Mesothelial cell of epicardium (in vitro differentiated cells): ENCODE results near the gene MMP21. TPM values are rescaled to one million over a fixed set of nuclear protein-coding genes. Genes with fewer than 3 reads are reported as not detected.

Experiments
- DNase-seq, 2 experiments: peaks; one replicate each; pipeline ENCODE4 v3.0.0; 2021; ENCODE audit warnings: low spot score in 2 of 2; ENCODE audit not compliant: unreplicated experiment in 2 of 2
- H3K27ac Mint-ChIP-seq: 2 replicates; pipeline ENCODE4 v1.8.0; 2021; ENCODE audit warnings: mixed read lengths
- H3K27me3 Mint-ChIP-seq: 2 replicates; pipeline ENCODE4 v1.8.0; 2021; ENCODE audit warnings: low read depth, mixed read lengths
- H3K36me3 Mint-ChIP-seq: 2 replicates; pipeline ENCODE4 v1.8.0; 2021; ENCODE audit warnings: mixed read lengths
- H3K4me1 Mint-ChIP-seq: 2 replicates; pipeline ENCODE4 v1.8.0; 2021; ENCODE audit warnings: mixed read lengths
- H3K4me3 Mint-ChIP-seq: 2 replicates; pipeline ENCODE4 v1.8.0; 2021; ENCODE audit warnings: mild to moderate bottlenecking, moderate library complexity, mixed read lengths
- H3K9me3 Mint-ChIP-seq: 2 replicates; pipeline ENCODE4 v1.8.0; 2021; ENCODE audit warnings: mixed read lengths
- total RNA-seq: library from RNA; stranded (reverse); gene quantifications from 3 replicates; pipeline ENCODE4 v1.2.1, GENCODE V29; 2021
- TF ChIP-seq, protein P1 (sequence below): fragments of 200-600 bp; sonication (generic); IDR thresholded peaks from one replicate; pipeline ENCODE4 v1.5.0; 2021; ENCODE audit warnings: antibody characterized with exemption; ENCODE audit not compliant: unreplicated experiment

Gene MMP21
- total RNA-seq, 1 donor from 2014 or later = 0.18 TPM

DNA sequence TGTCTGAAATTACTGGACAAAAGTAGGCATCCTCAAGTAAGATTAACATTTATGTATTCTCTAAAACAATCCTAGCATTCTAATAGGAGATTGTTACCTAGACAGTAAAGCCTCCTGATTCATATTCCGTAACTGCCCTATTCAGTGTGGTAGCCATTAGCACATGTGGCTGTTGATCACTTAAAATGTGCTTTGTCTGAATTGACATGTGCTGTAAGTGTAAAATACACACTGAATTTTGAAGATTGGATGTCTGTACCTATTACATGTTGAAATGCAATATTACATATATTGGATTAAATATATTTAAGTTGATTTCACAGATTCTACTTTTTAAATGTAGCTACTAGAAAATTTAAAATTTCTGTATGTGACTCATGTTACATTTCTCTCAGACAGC lies 41.5 kb downstream of the MMP21 start:
- Mint-ChIP-seq H3K4me1 (no peaks in the 10 kb centered on the region), H3K36me3 (peaks cover 50% of the 10 kb centered on the region), H3K4me3 (no peak overlapping the region), H3K27ac (no peak overlapping the region), H3K9me3 (no peaks in the 10 kb centered on the region), H3K27me3 (no peaks in the 10 kb centered on the region)
- no peak for DNase-seq
- TF ChIP-seq, protein P1, sequence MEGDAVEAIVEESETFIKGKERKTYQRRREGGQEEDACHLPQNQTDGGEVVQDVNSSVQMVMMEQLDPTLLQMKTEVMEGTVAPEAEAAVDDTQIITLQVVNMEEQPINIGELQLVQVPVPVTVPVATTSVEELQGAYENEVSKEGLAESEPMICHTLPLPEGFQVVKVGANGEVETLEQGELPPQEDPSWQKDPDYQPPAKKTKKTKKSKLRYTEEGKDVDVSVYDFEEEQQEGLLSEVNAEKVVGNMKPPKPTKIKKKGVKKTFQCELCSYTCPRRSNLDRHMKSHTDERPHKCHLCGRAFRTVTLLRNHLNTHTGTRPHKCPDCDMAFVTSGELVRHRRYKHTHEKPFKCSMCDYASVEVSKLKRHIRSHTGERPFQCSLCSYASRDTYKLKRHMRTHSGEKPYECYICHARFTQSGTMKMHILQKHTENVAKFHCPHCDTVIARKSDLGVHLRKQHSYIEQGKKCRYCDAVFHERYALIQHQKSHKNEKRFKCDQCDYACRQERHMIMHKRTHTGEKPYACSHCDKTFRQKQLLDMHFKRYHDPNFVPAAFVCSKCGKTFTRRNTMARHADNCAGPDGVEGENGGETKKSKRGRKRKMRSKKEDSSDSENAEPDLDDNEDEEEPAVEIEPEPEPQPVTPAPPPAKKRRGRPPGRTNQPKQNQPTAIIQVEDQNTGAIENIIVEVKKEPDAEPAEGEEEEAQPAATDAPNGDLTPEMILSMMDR = no peak

DNA sequence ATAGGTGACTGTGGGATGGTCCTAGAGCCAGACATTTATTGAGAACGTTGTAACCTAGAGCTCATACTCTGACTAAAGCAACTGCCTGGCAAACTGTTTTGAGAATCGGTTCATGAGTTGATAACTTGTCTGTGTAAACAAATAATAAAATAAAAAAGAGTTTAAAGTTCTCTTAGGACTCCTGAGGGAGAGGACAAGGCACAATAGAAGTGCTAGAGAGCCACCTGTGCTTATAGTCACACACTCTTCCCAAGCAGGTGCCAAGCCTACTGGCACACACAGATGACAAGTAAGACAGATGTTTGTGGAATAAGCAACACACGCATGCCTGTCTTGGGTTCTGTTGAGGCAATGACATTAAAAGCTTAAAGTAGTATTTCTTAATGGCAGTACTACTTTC lies 48.2 kb downstream of the MMP21 start:
- Mint-ChIP-seq H3K36me3 (peaks cover 47% of the 10 kb centered on the region), H3K9me3 (no peaks in the 10 kb centered on the region), H3K27ac (no peak overlapping the region), H3K4me3 (no peak overlapping the region), H3K4me1 (no peaks in the 10 kb centered on the region), H3K27me3 (no peaks in the 10 kb centered on the region)
- TF ChIP-seq, protein P1 = no peak
- no peak for DNase-seq

DNA sequence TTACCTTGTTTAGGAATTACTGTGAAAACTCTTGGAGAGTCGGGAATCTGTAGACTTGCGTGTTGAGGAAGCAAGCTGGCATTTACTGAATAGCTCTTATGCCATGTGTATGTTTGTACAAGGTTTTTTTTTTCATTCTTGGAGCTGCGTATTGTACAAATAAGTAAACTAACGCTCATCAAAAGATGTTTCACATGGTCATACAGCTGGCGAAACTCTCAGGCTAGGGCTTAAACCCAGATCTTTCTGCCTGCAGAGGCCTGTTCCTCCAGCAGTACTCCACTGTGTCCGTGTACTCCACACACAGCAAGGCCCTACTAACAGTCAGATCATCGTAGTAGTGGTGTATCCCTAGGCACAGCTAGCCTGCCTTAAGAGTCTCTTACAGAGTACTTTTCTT lies 48.7 kb downstream of the MMP21 start:
- DNase-seq = no peak
- H3K27ac Mint-ChIP-seq = no peak overlapping the region
- no peaks in the 10 kb centered on the region for H3K27me3 Mint-ChIP-seq
- H3K9me3 Mint-ChIP-seq = no peaks in the 10 kb centered on the region
- peaks cover 42% of the 10 kb centered on the region for H3K36me3 Mint-ChIP-seq
- no peak overlapping the region for H3K4me3 Mint-ChIP-seq
- peaks cover under 1% of the 10 kb centered on the region for H3K4me1 Mint-ChIP-seq
- TF ChIP-seq, protein P1 = no peak

DNA sequence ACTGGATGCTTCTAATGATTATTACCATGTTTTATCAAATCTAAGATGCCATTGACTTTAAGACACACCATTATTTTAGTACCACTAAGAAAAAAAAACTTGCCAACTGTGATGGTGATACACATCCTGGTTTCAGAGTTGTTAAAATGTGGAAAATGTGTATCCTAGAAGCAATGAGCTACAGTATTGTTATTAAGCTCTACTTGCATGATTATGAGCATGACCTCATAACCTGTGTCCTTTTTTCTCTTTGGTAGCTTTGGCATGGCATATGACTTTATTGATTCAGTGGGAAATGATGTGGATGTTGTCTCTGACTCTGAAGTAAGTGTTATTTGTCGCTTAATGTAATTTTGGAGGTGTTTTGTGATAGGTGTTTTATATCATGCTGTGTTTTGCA lies 52.8 kb downstream of the MMP21 start:
- no peak overlapping the region for H3K27ac Mint-ChIP-seq
- H3K9me3 Mint-ChIP-seq = peaks cover 4% of the 10 kb centered on the region
- DNase-seq = no peak
- H3K27me3 Mint-ChIP-seq = no peaks in the 10 kb centered on the region
- TF ChIP-seq, protein P1 = no peak
- no peak overlapping the region for H3K4me3 Mint-ChIP-seq
- peaks cover 23% of the 10 kb centered on the region for H3K36me3 Mint-ChIP-seq
- H3K4me1 Mint-ChIP-seq = peaks cover 20% of the 10 kb centered on the region

DNA sequence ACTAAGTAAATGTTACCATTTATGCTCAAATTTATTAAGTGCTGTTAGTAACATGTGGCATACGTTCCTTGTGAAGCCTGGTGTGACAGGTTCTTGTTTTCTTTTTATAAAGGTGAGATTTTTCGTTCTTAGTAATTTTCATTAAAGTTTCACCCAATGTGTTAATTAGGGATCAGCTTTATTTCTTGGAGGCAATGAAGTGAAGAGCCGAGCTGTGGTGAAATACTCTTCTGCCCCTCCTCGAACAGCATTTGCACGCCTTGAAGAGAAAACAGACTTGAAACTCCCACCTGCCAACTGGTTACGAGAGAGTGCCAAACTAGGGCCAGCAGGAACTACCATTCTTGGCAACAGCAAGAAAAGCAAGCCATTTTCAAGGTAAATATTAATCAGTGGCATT lies 54.6 kb downstream of the MMP21 start:
- Mint-ChIP-seq H3K27me3 (no peaks in the 10 kb centered on the region), H3K9me3 (peaks cover 4% of the 10 kb centered on the region), H3K4me1 (peaks cover 20% of the 10 kb centered on the region), H3K27ac (peak overlapping the region; percentile 21), H3K36me3 (peaks cover 22% of the 10 kb centered on the region), H3K4me3 (peak overlapping the region; percentile 98)
- TF ChIP-seq, protein P1 = no peak
- no peak for DNase-seq

DNA sequence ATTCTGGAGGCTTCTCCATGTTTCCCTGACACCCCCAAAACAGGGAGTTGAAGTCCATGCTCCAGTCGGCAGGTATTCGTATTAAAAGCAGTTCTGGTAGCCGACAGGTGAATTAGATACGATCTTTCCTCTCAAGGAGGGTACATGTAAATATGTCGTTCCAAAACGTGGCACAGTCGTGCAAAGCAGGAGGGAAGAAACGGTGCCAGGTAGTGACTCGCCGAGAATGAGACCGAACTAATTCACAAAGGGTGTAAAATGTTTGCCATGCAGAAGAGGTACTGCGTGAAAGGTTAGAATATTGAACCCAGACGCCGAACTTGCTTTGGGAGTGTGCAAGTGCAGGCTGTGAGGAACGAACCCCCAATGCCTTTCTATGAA lies 55.6 kb downstream of the MMP21 start:
- H3K4me3 Mint-ChIP-seq = peak overlapping the region; percentile 98
- H3K4me1 Mint-ChIP-seq = peaks cover 20% of the 10 kb centered on the region
- no peak for DNase-seq

More for the DNA sequence above, 55.6 kb downstream of the MMP21 start:
- H3K27ac Mint-ChIP-seq = peak overlapping the region; percentile 99
- H3K9me3 Mint-ChIP-seq = peaks cover 4% of the 10 kb centered on the region
- TF ChIP-seq, protein P1 = no peak
- H3K36me3 Mint-ChIP-seq = peaks cover 17% of the 10 kb centered on the region
- no peaks in the 10 kb centered on the region for H3K27me3 Mint-ChIP-seq
